Body of pancreas (tissue), 4 donors: ENCODE results near the gene BPIFB6.

Experiments
- CTCF ChIP-seq, 7 experiments: fragments of 450-650 bp in 4 of 7; fragments of 200-600 bp in 3 of 7; sonication (generic) in 3 of 7; IDR thresholded peaks; one replicate each; pipeline ENCODE4 v1.5.1; 2016 to 2019; ENCODE audit warnings: antibody characterized with exemption in 7 of 7
- POLR2A ChIP-seq, 3 donors: fragments of 450-650 bp; IDR thresholded peaks; one replicate each; pipeline ENCODE4 v1.6.1; 2016; ENCODE audit warnings: antibody characterized with exemption in 3 of 3, mild to moderate bottlenecking in 2 of 3

- TF ChIP-seq CTCF (IDR thresholded peaks at IDR 0.05) (no peak), POLR2A (IDR thresholded peaks at IDR 0.05) (no peak)
Observed at GRCh38 chr20:33084722-33085121, 53.3 kb downstream of the BPIFB6 start.
